ENCODE measurements around the gene SLC1A4.

Gene SLC1A4

GRCh38 chr2:64945973-64946768, 43.0 kb upstream of the SLC1A4 start:
- in situ Hi-C loops (cut with MboI; ENCODE audit: low sequenced_read_pairs, unreplicated experiment) = no loop called here
- peak; percentile 78 for DNase-seq (ENCODE audit: low spot score)
- no peak for TF ChIP-seq CTCF (IDR thresholded peaks at IDR 0.05; ENCODE audit: borderline replicate concordance, control extremely low read depth, extremely low read depth, insufficient read depth, missing control alignments)

GRCh38 chr2:64946769-64947247, 42.4 kb upstream of the SLC1A4 start:
- in situ Hi-C loops (cut with MboI; ENCODE audit: low sequenced_read_pairs, unreplicated experiment) = no loop called here
- no peak for TF ChIP-seq CTCF (IDR thresholded peaks at IDR 0.05; ENCODE audit: borderline replicate concordance, control extremely low read depth, extremely low read depth, insufficient read depth, missing control alignments)
- no peak for DNase-seq (ENCODE audit: low spot score)

- in situ Hi-C loops (cut with MboI; ENCODE audit: low sequenced_read_pairs, unreplicated experiment) = no loop called here
- no peak for DNase-seq (ENCODE audit: low spot score)
- TF ChIP-seq CTCF (IDR thresholded peaks at IDR 0.05; ENCODE audit: borderline replicate concordance, control extremely low read depth, extremely low read depth, insufficient read depth, missing control alignments) = no peak
These were observed 41.3 kb upstream of the SLC1A4 start for GRCh38 chr2:64947885-64948284.

GRCh38 chr2:64950226-64951160, 38.7 kb upstream of the SLC1A4 start:
- no peak for TF ChIP-seq CTCF (IDR thresholded peaks at IDR 0.05; ENCODE audit: borderline replicate concordance, control extremely low read depth, extremely low read depth, insufficient read depth, missing control alignments)
- in situ Hi-C loops (cut with MboI; ENCODE audit: low sequenced_read_pairs, unreplicated experiment) = no loop called here

GRCh38 chr2:64951306-64951953, 37.8 kb upstream of the SLC1A4 start:
- no peak for TF ChIP-seq CTCF (IDR thresholded peaks at IDR 0.05; ENCODE audit: borderline replicate concordance, control extremely low read depth, extremely low read depth, insufficient read depth, missing control alignments)
- in situ Hi-C loops (cut with MboI; ENCODE audit: low sequenced_read_pairs, unreplicated experiment) = no loop called here
- no peak for DNase-seq (ENCODE audit: low spot score)

More at GRCh38 chr2:64950226-64951160, 38.7 kb upstream of the SLC1A4 start:
- DNase-seq (ENCODE audit: low spot score) = no peak

GRCh38 chr2:64952096-64952495, 37.1 kb upstream of the SLC1A4 start:
- in situ Hi-C loops (cut with MboI; ENCODE audit: low sequenced_read_pairs, unreplicated experiment) = no loop called here

More at GRCh38 chr2:64952096-64952495, 37.1 kb upstream of the SLC1A4 start:
- DNase-seq (ENCODE audit: low spot score) = no peak
- TF ChIP-seq CTCF (IDR thresholded peaks at IDR 0.05; ENCODE audit: borderline replicate concordance, control extremely low read depth, extremely low read depth, insufficient read depth, missing control alignments) = no peak

Measured in GM13976 (cell line).